Stimulated activated CD8-positive, alpha-beta memory T cell treated with anti-CD3 and anti-CD28 coated beads, Interleukin-4, amount 100 ng/mL, for 1 hour (primary cell): ENCODE results near the gene SCNN1A.

Experiments used
- DNase-seq, 2 donors: peaks; one replicate each; pipeline ENCODE4 v3.0.0-alpha.2; 2020; ENCODE audit warnings: low read depth in 2 of 2, low spot score in 1 of 2

Gene SCNN1A

DNA sequence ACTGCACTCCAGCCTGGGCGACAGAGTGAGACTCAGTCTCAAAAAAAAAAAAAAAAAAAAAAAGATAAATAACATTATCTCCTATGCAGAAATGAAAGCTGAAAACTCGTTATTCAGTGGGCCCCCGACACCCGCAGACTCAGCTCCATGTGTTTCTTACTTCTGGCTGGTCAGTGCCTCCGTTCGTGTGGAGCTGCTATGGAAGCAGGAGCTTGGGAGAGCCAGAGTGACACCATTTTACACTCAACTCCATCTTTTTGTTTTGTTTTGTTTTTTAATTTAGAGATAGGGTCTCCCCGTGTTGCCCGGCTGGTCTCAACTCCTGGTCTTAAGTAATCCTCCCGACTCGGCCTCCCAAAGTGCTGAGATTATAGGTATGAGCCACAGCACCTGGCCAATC, 78.2 kb downstream of the SCNN1A start:
- DNase-seq: no peak
